Transverse colon (tissue), 3 donors: Measurements from ENCODE around the gene TNNT2.

Experiments
- POLR2A ChIP-seq: fragments of 450-650 bp; IDR thresholded peaks from one replicate; pipeline ENCODE4 v1.6.1; 2016; ENCODE audit warnings: antibody characterized with exemption, mild to moderate bottlenecking, moderate library complexity
- TF ChIP-seq, protein P1 (sequence below), 5 experiments: fragments of 200-600 bp in 3 of 5; fragments of 450-650 bp in 2 of 5; sonication (generic) in 3 of 5; IDR thresholded peaks; 1 replicate in 2 of 5; 2 replicates in 3 of 5; pipeline ENCODE4 v1.5.1; 2016 to 2017; ENCODE audit warnings: antibody characterized with exemption in 5 of 5, inconsistent platforms in 3 of 5, mild to moderate bottlenecking in 2 of 5, moderate library complexity in 1 of 5

DNA sequence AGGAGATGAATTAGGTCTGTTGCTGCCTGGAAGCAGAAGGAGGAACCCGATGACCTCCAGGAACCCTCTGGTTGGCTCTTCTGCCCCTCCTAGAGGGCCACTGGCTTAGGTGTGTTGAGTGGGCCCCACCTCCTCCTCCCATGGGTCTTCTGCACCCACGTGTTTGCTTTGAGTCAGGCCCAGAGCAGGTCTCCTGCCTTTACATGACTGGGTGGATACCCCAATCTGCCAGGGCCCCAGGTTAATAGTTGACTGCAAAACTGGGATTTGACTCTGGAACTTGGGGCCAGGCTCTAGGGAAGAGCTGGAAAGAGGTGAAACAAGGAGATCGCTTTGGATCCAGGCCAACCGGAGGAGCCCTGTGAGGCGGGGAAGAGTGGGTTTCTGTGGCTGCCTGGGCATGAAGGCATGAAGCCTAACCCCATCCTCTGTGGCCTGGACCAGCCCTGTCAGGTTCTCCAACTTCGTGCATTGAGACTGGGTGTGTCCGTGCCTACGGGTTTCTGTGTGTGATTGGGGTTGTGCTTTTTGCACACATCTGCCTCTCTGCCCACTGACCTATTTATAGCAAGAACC is 29.4 kb upstream of the TNNT2 start:
- TF ChIP-seq, protein P1, sequence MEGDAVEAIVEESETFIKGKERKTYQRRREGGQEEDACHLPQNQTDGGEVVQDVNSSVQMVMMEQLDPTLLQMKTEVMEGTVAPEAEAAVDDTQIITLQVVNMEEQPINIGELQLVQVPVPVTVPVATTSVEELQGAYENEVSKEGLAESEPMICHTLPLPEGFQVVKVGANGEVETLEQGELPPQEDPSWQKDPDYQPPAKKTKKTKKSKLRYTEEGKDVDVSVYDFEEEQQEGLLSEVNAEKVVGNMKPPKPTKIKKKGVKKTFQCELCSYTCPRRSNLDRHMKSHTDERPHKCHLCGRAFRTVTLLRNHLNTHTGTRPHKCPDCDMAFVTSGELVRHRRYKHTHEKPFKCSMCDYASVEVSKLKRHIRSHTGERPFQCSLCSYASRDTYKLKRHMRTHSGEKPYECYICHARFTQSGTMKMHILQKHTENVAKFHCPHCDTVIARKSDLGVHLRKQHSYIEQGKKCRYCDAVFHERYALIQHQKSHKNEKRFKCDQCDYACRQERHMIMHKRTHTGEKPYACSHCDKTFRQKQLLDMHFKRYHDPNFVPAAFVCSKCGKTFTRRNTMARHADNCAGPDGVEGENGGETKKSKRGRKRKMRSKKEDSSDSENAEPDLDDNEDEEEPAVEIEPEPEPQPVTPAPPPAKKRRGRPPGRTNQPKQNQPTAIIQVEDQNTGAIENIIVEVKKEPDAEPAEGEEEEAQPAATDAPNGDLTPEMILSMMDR (IDR thresholded peaks at IDR 0.05) = no peak
- no peak for TF ChIP-seq POLR2A
